Common myeloid progenitor, CD34-positive (primary cell): ENCODE measurements around the gene BPIFB4.
"Not testable (repeated sequence)": the region's sequence is repeated elsewhere in the genome, so short reads cannot be mapped to it uniquely, and the experiment has no call there.

Experiments
- CTCF ChIA-PET: fragments of 350-600 bp; sonication (Branson Sonifier 250); formaldehyde crosslinking; loops from one replicate; lab custom pipeline; 2021; ENCODE audit warnings: antibody characterized with exemption; lab: Charles Lee
- POLR2A ChIA-PET: fragments of 350-600 bp; sonication (Branson Sonifier 250); formaldehyde crosslinking; loops from one replicate; lab custom pipeline; 2021; ENCODE audit warnings: antibody characterized with exemption; lab: Charles Lee
- DNase-seq, 3 donors: peaks; one replicate each; pipeline versions ENCODE4 v3.0.0 to v3.0.0-alpha.2; 2013
- H3K27ac ChIP-seq, 2 experiments: 1 replicate in 1 of 2; 2 replicates in 1 of 2; pipeline ENCODE4 v1.7.0; 2013; ENCODE audit warnings: inconsistent platforms in 2 of 2, low read length in 2 of 2, mild to moderate bottlenecking in 2 of 2, low read depth in 1 of 2, moderate library complexity in 1 of 2; ENCODE audit not compliant: severe bottlenecking in 2 of 2, insufficient read depth in 1 of 2, poor library complexity in 1 of 2
- H3K27me3 ChIP-seq, 5 experiments: replicated peaks in 2 of 5; 1 replicate in 3 of 5; 2 replicates in 2 of 5; pipeline versions ENCODE4 v1.6.1 to v1.7.0; 2013; ENCODE audit warnings: low read length in 4 of 5, mild to moderate bottlenecking in 2 of 5, moderate library complexity in 2 of 5, inconsistent platforms in 1 of 5; ENCODE audit not compliant: insufficient read depth in 5 of 5, control insufficient read depth in 4 of 5
- H3K36me3 ChIP-seq, 4 experiments: 1 replicate in 2 of 4; 2 replicates in 2 of 4; pipeline versions ENCODE4 v1.6.1 to v1.7.0; 2013; ENCODE audit warnings: low read length in 3 of 4, control low read depth in 1 of 4, mild to moderate bottlenecking in 1 of 4; ENCODE audit not compliant: control insufficient read depth in 4 of 4, insufficient read depth in 4 of 4
- H3K4me1 ChIP-seq, 4 experiments: 1 replicate in 3 of 4; 2 replicates in 1 of 4; pipeline versions ENCODE4 v1.6.1 to v1.7.1; 2013; ENCODE audit warnings: low read length in 3 of 4, mild to moderate bottlenecking in 3 of 4, control low read depth in 1 of 4, inconsistent platforms in 1 of 4, moderate library complexity in 1 of 4; ENCODE audit not compliant: control insufficient read depth in 4 of 4, insufficient read depth in 4 of 4; ENCODE audit errors: control extremely low read depth in 1 of 4
- H3K4me3 ChIP-seq, 7 experiments: 1 replicate in 4 of 7; 2 replicates in 3 of 7; pipeline versions ENCODE4 v1.5.1 to v1.7.0; 2013; ENCODE audit warnings: mild to moderate bottlenecking in 7 of 7, low read length in 6 of 7, moderate library complexity in 6 of 7, inconsistent platforms in 2 of 7, low read depth in 2 of 7, control low read depth in 1 of 7; ENCODE audit not compliant: insufficient read depth in 4 of 7, control insufficient read depth in 1 of 7; ENCODE audit errors: extremely low read depth in 1 of 7
- H3K9me3 ChIP-seq, 5 experiments: 1 replicate in 4 of 5; 2 replicates in 1 of 5; pipeline versions ENCODE4 v1.6.1 to v1.7.1; 2013; ENCODE audit warnings: low read length in 4 of 5, mild to moderate bottlenecking in 2 of 5, inconsistent platforms in 1 of 5, low read depth in 1 of 5, moderate library complexity in 1 of 5; ENCODE audit not compliant: control insufficient read depth in 4 of 5, insufficient read depth in 2 of 5; ENCODE audit errors: control extremely low read depth in 1 of 5
- WGBS: methylation state at CpG from one replicate; pipeline ENCODE4 v1.1.5; 2013; ENCODE audit not compliant: insufficient coverage; 5-methylcytosine and 5-hydroxymethylcytosine counted together

BPIFB4 gene

DNA sequence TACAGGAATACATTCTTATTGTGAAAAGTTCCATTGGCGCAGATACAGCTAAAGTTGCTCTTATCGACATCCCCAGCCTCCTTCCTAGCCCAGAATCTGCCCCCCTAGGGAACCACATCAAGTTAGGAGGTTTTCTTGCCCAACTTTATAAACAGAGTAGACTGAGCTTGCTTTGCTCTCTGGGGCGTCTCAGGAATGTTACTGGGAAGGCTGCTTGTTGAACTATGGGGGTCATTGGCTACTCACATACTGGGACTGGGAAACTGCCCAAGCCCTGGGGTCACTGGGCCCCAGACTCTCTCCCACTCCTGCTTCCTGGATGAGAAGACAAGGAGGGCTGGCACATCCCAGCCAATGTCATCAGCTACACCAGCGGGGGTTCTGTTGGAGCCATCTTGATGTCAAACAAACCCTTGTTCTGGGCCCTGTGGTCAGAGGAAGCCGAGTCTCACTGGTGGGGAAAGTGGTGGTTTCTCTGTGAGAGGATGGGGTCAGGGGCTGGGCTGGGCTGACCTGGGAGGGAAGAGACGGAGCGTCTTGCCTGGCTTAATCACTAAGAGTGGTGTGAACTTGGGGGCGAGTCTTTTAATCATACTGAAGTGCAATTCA, 26.0 kb downstream of the BPIFB4 start:
- no peak overlapping the region for H3K27ac ChIP-seq
- H3K4me3 ChIP-seq = no peak overlapping the region
- H3K27me3 ChIP-seq = peaks cover 0 to 3% (median 0%) of the 10 kb centered on the region in 5 experiments
- ChIA-PET CTCF (no interaction called here), POLR2A (no interaction called here)
- DNase-seq = no peak
- H3K36me3 ChIP-seq = no peaks in the 10 kb centered on the region
- 100% methylated on average over 6 of the region's 8 CpGs for WGBS
- H3K9me3 ChIP-seq = no peaks in the 10 kb centered on the region
- no peaks in the 10 kb centered on the region for H3K4me1 ChIP-seq

DNA sequence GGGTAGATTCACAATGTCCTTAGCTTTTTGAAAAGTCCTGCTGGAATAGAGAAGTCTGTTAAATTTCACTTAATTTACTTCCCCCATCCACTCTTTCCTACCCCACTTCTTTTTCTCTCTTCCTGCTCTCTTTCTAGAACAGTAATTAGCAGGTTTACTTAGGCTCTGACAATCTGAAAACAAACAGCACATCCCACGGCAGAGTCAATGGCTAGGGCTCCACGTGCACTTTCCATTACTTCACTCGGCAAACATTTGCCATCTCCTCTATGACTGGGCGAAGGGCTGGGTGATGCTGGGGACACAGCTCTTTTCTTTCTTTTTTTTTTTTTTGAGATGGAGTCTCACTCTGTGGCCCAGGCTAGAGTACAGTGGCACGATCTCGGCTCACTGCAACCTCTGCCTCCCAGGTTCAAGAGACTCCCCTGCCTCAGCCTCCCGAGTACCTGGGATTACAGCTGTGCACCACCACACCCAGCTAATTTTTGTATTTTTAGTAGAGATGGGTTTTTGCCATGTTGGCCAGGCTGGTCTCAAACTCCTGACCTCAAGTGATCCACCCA, 26.7 kb downstream of the BPIFB4 start:
- H3K27ac ChIP-seq, POLR2A ChIA-PET, H3K36me3 ChIP-seq, DNase-seq, CTCF ChIA-PET, H3K4me3 ChIP-seq, H3K4me1 ChIP-seq, H3K27me3 ChIP-seq, H3K9me3 ChIP-seq: not testable (repeated sequence)
- WGBS = 82% methylated on average over 5 of the region's 7 CpGs

DNA sequence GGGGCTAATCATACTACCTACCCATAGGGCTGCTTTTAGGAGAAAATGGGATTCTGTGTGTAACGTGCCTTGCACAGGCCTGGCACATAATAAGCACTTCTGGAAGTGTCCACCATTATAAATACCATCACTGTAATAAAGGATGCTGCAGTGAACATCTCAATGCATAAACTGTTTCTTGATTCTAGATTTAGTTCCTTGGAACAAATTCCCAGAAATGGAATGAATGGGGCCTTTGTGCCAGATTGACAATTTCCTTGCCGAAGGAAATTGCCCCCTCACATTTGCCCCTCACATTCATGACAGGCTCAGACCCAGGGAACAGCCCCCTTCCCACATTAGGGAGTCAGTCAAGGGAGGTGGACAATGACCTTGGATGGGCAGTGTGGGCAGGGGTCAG, 29.2 kb downstream of the BPIFB4 start:
- no peak overlapping the region for H3K4me3 ChIP-seq
- WGBS = 100% methylated on average over 1 of the region's 2 CpGs
- POLR2A ChIA-PET = interaction anchor here (0.5 kb wide), 1 partner anchor 212 kb away, joined by 4 read pairs; no protein-coding TSS in a partner anchor
- no peaks in the 10 kb centered on the region for H3K36me3 ChIP-seq
- H3K4me1 ChIP-seq = no peaks in the 10 kb centered on the region
- no peak for DNase-seq
- H3K27me3 ChIP-seq = peaks cover 0 to 1% (median 0%) of the 10 kb centered on the region in 5 experiments
- CTCF ChIA-PET = no interaction called here
- peaks cover 0 to 1% (median 0%) of the 10 kb centered on the region in 5 experiments for H3K9me3 ChIP-seq
- no peak overlapping the region for H3K27ac ChIP-seq

DNA sequence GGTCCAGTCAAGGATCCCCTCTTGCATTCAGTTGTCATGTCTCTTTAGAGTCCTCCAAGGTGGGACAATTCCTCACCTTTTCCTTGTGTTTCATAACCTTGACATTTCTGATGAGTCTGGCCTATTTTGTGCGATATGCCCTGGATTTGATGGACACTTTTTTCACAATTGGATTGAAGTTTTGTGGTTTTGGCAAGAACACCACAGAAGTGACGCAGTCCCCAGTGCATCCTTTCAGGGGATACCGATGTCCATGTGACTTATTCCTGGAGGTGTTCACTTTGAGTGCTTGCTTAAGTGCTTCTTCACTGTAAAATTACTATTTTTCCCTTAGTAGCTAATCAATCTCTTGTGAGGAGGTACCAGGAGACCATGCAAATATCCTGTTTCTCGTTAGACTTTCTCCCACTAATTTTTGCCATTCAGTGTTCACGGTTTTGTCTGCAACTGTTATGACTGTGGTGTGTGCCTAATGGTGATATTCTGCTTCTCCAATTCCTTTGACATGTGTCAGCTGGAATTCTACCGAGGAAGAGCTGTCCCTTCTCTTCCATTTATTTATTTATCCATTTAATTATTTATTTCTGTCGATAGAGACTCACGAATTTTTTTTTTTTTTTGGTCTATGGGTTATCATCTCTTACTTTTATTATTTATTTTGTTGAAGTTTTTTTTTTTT, 30.8 kb downstream of the BPIFB4 start:
- H3K27ac ChIP-seq = no peak overlapping the region
- ChIA-PET POLR2A (no interaction called here), CTCF (interaction anchor here (0.7 kb wide), 1 partner anchor 1460 kb away, joined by 3 read pairs; no protein-coding TSS in a partner anchor)
- 92% methylated on average over 4 of the region's 8 CpGs for WGBS
- peaks cover 0 to 1% (median 0%) of the 10 kb centered on the region in 5 experiments for H3K27me3 ChIP-seq
- H3K4me3 ChIP-seq = no peak overlapping the region
- peaks cover 0 to 1% (median 0%) of the 10 kb centered on the region in 5 experiments for H3K9me3 ChIP-seq
- no peak for DNase-seq
- no peaks in the 10 kb centered on the region for H3K36me3 ChIP-seq
- H3K4me1 ChIP-seq = no peaks in the 10 kb centered on the region

DNA sequence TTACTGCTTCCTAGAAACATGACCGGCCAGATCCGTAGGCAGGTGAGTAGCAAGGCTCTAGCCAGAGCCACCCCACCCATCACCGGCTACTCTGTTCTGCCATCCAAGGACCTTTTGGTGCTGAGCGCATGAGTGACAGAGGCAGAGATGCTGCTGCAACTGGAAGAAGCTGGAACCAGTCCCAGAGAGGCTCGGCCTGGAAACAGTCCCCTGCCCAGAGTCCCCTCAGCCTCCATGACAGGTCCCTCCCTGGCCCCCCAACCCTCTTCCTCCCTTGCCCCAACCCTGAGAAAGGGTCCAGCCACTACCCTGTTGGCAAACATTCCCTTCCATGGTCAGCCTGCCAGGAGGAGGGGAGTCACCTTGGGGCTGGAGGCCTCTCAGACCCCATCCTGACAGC, 31.9 kb downstream of the BPIFB4 start:
- Histone ChIP-seq H3K27ac (no peak overlapping the region), H3K4me1 (no peaks in the 10 kb centered on the region), H3K4me3 (no peak overlapping the region), H3K9me3 (peaks cover 0 to 1% (median 0%) of the 10 kb centered on the region in 5 experiments), H3K36me3 (no peaks in the 10 kb centered on the region), H3K27me3 (peaks cover 0 to 1% (median 0%) of the 10 kb centered on the region in 5 experiments)
- no peak for DNase-seq
- CTCF ChIA-PET = no interaction called here
- POLR2A ChIA-PET = no interaction called here
- 94% methylated on average over 5 of the region's 5 CpGs for WGBS

DNA sequence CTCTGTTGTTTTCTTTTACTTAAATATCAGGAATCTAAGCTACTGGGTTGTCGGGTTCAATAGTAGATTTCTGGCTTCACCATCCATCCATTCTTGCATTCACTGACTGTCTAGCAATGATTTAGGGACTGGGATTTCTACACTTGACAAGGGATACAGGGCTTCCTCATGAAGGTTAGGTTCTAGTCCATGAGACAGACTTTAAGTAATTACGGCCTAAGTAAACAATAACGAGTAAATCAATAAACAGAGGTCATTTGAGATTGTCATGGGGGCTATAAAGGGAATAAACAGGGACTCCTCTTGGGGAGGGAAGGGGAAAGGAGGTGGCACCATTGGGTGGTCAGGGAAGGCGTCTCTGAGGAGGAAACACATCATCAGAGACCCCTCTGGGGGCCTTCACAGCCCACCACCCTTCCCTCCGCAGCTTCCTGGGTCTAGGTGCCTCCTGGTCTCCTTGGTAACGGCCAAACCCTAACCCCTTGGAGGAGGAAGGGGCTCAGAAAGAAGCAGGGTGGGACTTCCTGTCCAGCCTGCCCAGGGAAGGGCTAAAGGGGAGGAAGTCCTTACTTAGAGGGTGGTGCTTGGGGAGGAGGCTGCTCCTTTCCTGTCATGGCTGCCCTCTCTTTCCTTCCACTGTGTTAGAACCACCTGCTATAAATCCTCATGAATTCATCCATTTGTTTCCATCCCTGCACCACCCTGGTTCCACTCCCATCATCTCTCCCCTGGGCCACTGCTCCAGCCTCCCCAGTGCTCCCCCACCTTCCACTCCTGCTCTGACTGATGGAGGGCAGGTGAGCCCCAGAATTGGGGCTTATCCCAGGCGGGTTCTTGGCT, 33.3 kb downstream of the BPIFB4 start:
- WGBS = 100% methylated on average over 2 of the region's 7 CpGs
- Histone ChIP-seq H3K4me3 (no peak overlapping the region), H3K9me3 (peaks cover 0 to 1% (median 0%) of the 10 kb centered on the region in 5 experiments), H3K36me3 (no peaks in the 10 kb centered on the region), H3K27me3 (peaks cover 0 to 1% (median 0%) of the 10 kb centered on the region in 5 experiments), H3K27ac (no peak overlapping the region), H3K4me1 (no peaks in the 10 kb centered on the region)
- CTCF ChIA-PET = no interaction called here
- POLR2A ChIA-PET = no interaction called here
- no peak for DNase-seq
